HCT116 (cell line): ENCODE results near the gene CPNE4. TPM values are rescaled to one million over a fixed set of nuclear protein-coding genes. Genes with fewer than 3 reads are reported as not detected.

ENCODE experiments used
- ATAC-seq: fragments of 200-7000 bp; cut with Tn5 transposase; 2 replicates; pipeline ENCODE4 v1.9.1; 2020; ENCODE audit warnings: mild to moderate bottlenecking, moderate library complexity
- BruUV-seq: library from RNA; stranded (reverse); fragments of 400-500 nt; replicated peaks from 2 replicates; lab custom pipeline; 2021; lab: Mats Ljungman, UMichigan
- CTCF ChIA-PET: fragments of 300-600 bp; sonication (Branson Sonifier 250); formaldehyde crosslinking; loops from one replicate; lab custom pipeline; 2021; ENCODE audit warnings: antibody characterized with exemption; lab: Charles Lee
- POLR2A ChIA-PET: fragments of 300-600, 350-600 bp; sonication (Branson Sonifier 250); formaldehyde crosslinking; loops from one replicate; lab custom pipeline; 2021; ENCODE audit warnings: antibody characterized with exemption; lab: Charles Lee
- RAD21 ChIA-PET, 2 experiments: fragments of 300-600 bp; sonication (Branson Sonifier 250); formaldehyde crosslinking; loops; one replicate each; lab custom pipeline; 2023; ENCODE audit warnings: low total read pairs in 2 of 2; ENCODE audit not compliant: uncharacterized antibody in 2 of 2, unreplicated experiment in 2 of 2, low non-redundant PET in 1 of 2; lab: Charles Lee
- DNase-seq: peaks from one replicate; pipeline ENCODE4 v3.0.0-alpha.2; 2010; ENCODE audit warnings: low read depth, low spot score
- H2AFZ ChIP-seq: fragments of 200-600 bp; shearing (Covaris generic), sonication (generic); 2 replicates; pipeline ENCODE4 v1.6.1; 2017; ENCODE audit warnings: low read depth, mixed run types, mixed read lengths, antibody characterized with exemption, low read length; ENCODE audit not compliant: poor library complexity, severe bottlenecking
- H3K27ac ChIP-seq: 2 replicates; pipeline ENCODE4 v1.5.1; 2012; ENCODE audit warnings: low read depth, low read length
- H3K27me3 ChIP-seq: fragments of 200-600 bp; sonication (generic); 2 replicates; pipeline ENCODE4 v1.6.1; 2016; ENCODE audit warnings: mixed run types, low read length, mixed read lengths; ENCODE audit not compliant: insufficient read depth
- H3K36me3 ChIP-seq, 2 experiments: fragments of 200-500 bp in 1 of 2; fragments of 200-600 bp in 1 of 2; sonication (Bioruptor generic) in 1 of 2; sonication (generic) in 1 of 2; 2 replicates each; pipeline versions ENCODE4 v1.5.1 to v1.6.1; 2014 to 2016; ENCODE audit warnings: low read length in 2 of 2, inconsistent platforms in 1 of 2, mixed read lengths in 1 of 2, mixed run types in 1 of 2; ENCODE audit not compliant: insufficient read depth in 2 of 2, control insufficient read depth in 1 of 2
- H3K4me1 ChIP-seq, 2 experiments: fragments of 200-600 bp in 1 of 2; sonication (generic) in 1 of 2; 2 replicates each; pipeline versions ENCODE4 v1.5.1 to v1.6.1; 2012 to 2017; ENCODE audit warnings: low read length in 2 of 2, inconsistent platforms in 1 of 2, mild to moderate bottlenecking in 1 of 2, mixed read lengths in 1 of 2, mixed run types in 1 of 2, moderate library complexity in 1 of 2; ENCODE audit not compliant: insufficient read depth in 2 of 2, control insufficient read depth in 1 of 2
- H3K4me2 ChIP-seq: fragments of 200-600 bp; sonication (generic); 2 replicates; pipeline ENCODE4 v1.6.1; 2017; ENCODE audit warnings: mixed run types, low read length, mixed read lengths
- H3K4me3 ChIP-seq, 2 experiments: fragments of 200-600 bp in 1 of 2; sonication (generic) in 1 of 2; replicated peaks in 1 of 2; 2 replicates each; pipeline ENCODE4 v1.5.1; 2011 to 2016; ENCODE audit warnings: low read length in 2 of 2, control low read depth in 1 of 2, low read depth in 1 of 2, mild to moderate bottlenecking in 1 of 2, mixed read lengths in 1 of 2, mixed run types in 1 of 2
- H3K79me2 ChIP-seq: fragments of 200-600 bp; sonication (generic); 2 replicates; pipeline ENCODE4 v1.6.1; 2017; ENCODE audit warnings: mild to moderate bottlenecking, mixed run types, low read length, moderate library complexity, mixed read lengths; ENCODE audit not compliant: insufficient read depth
- H3K9ac ChIP-seq: fragments of 200-600 bp; sonication (generic); 2 replicates; pipeline ENCODE4 v1.6.1; 2016; ENCODE audit warnings: low read length, mixed read lengths
- H3K9me2 ChIP-seq: fragments of 200-600 bp; sonication (generic), shearing (Covaris generic); 2 replicates; pipeline ENCODE4 v1.6.1; 2017; ENCODE audit warnings: mixed run types, mild to moderate bottlenecking, moderate library complexity; ENCODE audit not compliant: insufficient read depth
- H3K9me3 ChIP-seq, 2 experiments: fragments of 200-500 bp in 1 of 2; fragments of 200-600 bp in 1 of 2; sonication (Bioruptor generic) in 1 of 2; sonication (generic) in 1 of 2; 2 replicates each; pipeline ENCODE4 v1.6.1; 2014 to 2017; ENCODE audit warnings: low read length in 2 of 2, mixed read lengths in 2 of 2, inconsistent platforms in 1 of 2, low read depth in 1 of 2, mild to moderate bottlenecking in 1 of 2, mixed run types in 1 of 2, moderate library complexity in 1 of 2; ENCODE audit not compliant: control insufficient read depth in 1 of 2, insufficient read depth in 1 of 2
- H4K20me1 ChIP-seq: fragments of 200-600 bp; sonication (generic), shearing (Covaris generic); 2 replicates; pipeline ENCODE4 v1.6.1; 2017; ENCODE audit warnings: mixed run types, mild to moderate bottlenecking, moderate library complexity; ENCODE audit not compliant: insufficient read depth
- CBX3 ChIP-seq: IDR thresholded peaks from 2 replicates; pipeline ENCODE4 v1.6.1; 2012; ENCODE audit warnings: low read depth
- EZH2 ChIP-seq: fragments of 200-600 bp; sonication (generic); IDR thresholded peaks from 2 replicates; pipeline ENCODE4 v1.6.1; 2017; ENCODE audit warnings: antibody characterized with exemption, mixed run types
- FOSL1 ChIP-seq: IDR thresholded peaks from 2 replicates; pipeline ENCODE4 v1.6.1; 2012; ENCODE audit warnings: low read depth
- POLR2A ChIP-seq: IDR thresholded peaks from 2 replicates; pipeline ENCODE4 v1.7.0; 2011; ENCODE audit warnings: borderline replicate concordance; ENCODE audit not compliant: insufficient read depth, insufficient read length; ENCODE audit errors: extremely low read depth
- POLR2AphosphoS5 ChIP-seq: IDR thresholded peaks from 2 replicates; pipeline ENCODE4 v1.6.1; 2011; ENCODE audit warnings: mild to moderate bottlenecking, low read depth, low read length, moderate library complexity
- TCF7L2 ChIP-seq: IDR thresholded peaks from 2 replicates; pipeline ENCODE4 v1.7.0; 2011; ENCODE audit warnings: borderline replicate concordance, inconsistent platforms; ENCODE audit not compliant: insufficient read depth, insufficient read length; ENCODE audit errors: extremely low read depth
- ZNF274 ChIP-seq: fragments of 200-500 bp; sonication (Bioruptor generic); IDR thresholded peaks from 2 replicates; pipeline ENCODE4 v1.6.1; 2014; ENCODE audit warnings: mild to moderate bottlenecking, low read depth, low read length, inconsistent platforms
- intact Hi-C: fragments of 100-400 bp; cut with micrococcal nuclease; formaldehyde crosslinking; loops from 2 replicates; pipeline ENCODE4 v1.10.0; 2022
- total RNA-seq: library from RNA; stranded (reverse); gene quantifications from one replicate; pipeline ENCODE4 v1.2.1, GENCODE V29; 2021; ENCODE audit not compliant: unreplicated experiment
- TF ChIP-seq, protein P1 (sequence below), 3 experiments: fragments of 200-600 bp in 1 of 3; sonication (generic) in 1 of 3; IDR thresholded peaks in 2 of 3; conservative IDR thresholded peaks in 1 of 3; 2 replicates each; pipeline ENCODE4 v1.5.1; 2012 to 2017; ENCODE audit warnings: low read depth in 2 of 3, low read length in 2 of 3, antibody characterized with exemption in 1 of 3, borderline replicate concordance in 1 of 3, control low read depth in 1 of 3, mild to moderate bottlenecking in 1 of 3, mixed read lengths in 1 of 3, mixed run types in 1 of 3, moderate library complexity in 1 of 3; ENCODE audit not compliant: insufficient read depth in 1 of 3
- TF ChIP-seq, protein P2 (sequence below): IDR thresholded peaks from 2 replicates; pipeline ENCODE4 v1.6.1; 2012; ENCODE audit warnings: low read depth

Gene CPNE4
- total RNA-seq, 1 experiment from 2014 or later, result not detected

DNA sequence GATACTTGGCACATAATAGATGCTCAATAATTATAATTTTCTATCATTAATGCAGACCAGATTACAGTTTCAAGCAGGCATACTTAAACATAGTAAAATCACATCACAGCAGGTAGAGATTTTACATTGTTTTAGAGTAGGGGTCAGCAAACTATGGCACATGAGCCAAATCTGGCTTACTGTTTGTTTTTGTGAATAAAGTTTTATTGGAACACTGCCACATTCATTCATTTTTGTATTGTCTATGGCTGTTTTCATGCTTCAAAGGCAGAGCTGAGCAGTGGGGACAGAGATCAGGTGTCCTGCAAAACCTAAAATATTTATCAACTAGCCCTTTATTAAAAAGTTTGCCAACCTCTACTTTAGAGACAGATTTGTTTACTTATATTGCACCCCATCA, 342.5 kb downstream of the CPNE4 start:
- Histone ChIP-seq H3K4me3 (no peak overlapping the region), H3K9ac (no peak overlapping the region), H4K20me1 (no peaks in the 10 kb centered on the region), H3K4me1 (no peaks in the 10 kb centered on the region), H3K79me2 (no peaks in the 10 kb centered on the region), H3K36me3 (no peaks in the 10 kb centered on the region), H2AFZ (no peak overlapping the region), H3K9me2 (no peaks in the 10 kb centered on the region), H3K9me3 (no peaks in the 10 kb centered on the region), H3K27ac (no peak overlapping the region), H3K4me2 (no peak overlapping the region), H3K27me3 (peaks cover 33% of the 10 kb centered on the region; the same call in 1 of the 2 replicates)
- ChIA-PET POLR2A (no interaction called here), RAD21 (no interaction called here), CTCF (no interaction called here)
- DNase-seq (no peak), ATAC-seq (no peak)
- intact Hi-C loops, result no loop called here
- no TSS peak for BruUV-seq
- TF ChIP-seq POLR2A (no peak), POLR2AphosphoS5 (no peak), FOSL1 (no peak), EZH2 (no peak), CBX3 (no peak), TCF7L2 (no peak), ZNF274 (no peak)
- TF ChIP-seq, protein P1, sequence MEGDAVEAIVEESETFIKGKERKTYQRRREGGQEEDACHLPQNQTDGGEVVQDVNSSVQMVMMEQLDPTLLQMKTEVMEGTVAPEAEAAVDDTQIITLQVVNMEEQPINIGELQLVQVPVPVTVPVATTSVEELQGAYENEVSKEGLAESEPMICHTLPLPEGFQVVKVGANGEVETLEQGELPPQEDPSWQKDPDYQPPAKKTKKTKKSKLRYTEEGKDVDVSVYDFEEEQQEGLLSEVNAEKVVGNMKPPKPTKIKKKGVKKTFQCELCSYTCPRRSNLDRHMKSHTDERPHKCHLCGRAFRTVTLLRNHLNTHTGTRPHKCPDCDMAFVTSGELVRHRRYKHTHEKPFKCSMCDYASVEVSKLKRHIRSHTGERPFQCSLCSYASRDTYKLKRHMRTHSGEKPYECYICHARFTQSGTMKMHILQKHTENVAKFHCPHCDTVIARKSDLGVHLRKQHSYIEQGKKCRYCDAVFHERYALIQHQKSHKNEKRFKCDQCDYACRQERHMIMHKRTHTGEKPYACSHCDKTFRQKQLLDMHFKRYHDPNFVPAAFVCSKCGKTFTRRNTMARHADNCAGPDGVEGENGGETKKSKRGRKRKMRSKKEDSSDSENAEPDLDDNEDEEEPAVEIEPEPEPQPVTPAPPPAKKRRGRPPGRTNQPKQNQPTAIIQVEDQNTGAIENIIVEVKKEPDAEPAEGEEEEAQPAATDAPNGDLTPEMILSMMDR (IDR thresholded peaks at IDR 0.05 in 2 of 3, conservative IDR thresholded peaks at IDR 0.05 in 1 of 3; ENCODE audit: borderline replicate concordance in 1 of 3, insufficient read depth in 1 of 3, low read depth in 2 of 3, low read length in 2 of 3), result no peak
- TF ChIP-seq, protein P2, sequence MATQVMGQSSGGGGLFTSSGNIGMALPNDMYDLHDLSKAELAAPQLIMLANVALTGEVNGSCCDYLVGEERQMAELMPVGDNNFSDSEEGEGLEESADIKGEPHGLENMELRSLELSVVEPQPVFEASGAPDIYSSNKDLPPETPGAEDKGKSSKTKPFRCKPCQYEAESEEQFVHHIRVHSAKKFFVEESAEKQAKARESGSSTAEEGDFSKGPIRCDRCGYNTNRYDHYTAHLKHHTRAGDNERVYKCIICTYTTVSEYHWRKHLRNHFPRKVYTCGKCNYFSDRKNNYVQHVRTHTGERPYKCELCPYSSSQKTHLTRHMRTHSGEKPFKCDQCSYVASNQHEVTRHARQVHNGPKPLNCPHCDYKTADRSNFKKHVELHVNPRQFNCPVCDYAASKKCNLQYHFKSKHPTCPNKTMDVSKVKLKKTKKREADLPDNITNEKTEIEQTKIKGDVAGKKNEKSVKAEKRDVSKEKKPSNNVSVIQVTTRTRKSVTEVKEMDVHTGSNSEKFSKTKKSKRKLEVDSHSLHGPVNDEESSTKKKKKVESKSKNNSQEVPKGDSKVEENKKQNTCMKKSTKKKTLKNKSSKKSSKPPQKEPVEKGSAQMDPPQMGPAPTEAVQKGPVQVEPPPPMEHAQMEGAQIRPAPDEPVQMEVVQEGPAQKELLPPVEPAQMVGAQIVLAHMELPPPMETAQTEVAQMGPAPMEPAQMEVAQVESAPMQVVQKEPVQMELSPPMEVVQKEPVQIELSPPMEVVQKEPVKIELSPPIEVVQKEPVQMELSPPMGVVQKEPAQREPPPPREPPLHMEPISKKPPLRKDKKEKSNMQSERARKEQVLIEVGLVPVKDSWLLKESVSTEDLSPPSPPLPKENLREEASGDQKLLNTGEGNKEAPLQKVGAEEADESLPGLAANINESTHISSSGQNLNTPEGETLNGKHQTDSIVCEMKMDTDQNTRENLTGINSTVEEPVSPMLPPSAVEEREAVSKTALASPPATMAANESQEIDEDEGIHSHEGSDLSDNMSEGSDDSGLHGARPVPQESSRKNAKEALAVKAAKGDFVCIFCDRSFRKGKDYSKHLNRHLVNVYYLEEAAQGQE, result no peak
